Caco-2 (cell line): ENCODE results near the gene CYP2U1. TPM values are rescaled to one million over a fixed set of nuclear protein-coding genes. Genes with fewer than 3 reads are reported as not detected.

Experiments used
- BruUV-seq: library from RNA; stranded (reverse); fragments of 400-500 nt; replicated peaks from 2 replicates; lab custom pipeline; 2021; lab: Mats Ljungman, UMichigan
- CTCF ChIA-PET: fragments of 300-600 bp; sonication (Branson Sonifier 250); formaldehyde crosslinking; loops from one replicate; lab custom pipeline; 2022; ENCODE audit warnings: antibody characterized with exemption; lab: Charles Lee
- POLR2A ChIA-PET: fragments of 300-600 bp; sonication (Branson Sonifier 250); formaldehyde crosslinking; loops from one replicate; lab custom pipeline; 2022; ENCODE audit warnings: antibody characterized with exemption; lab: Charles Lee
- DNase-seq, 2 experiments: peaks; one replicate each; pipeline versions ENCODE4 v3.0.0 to v3.0.0-alpha.2; 2020 to 2022
- H3K27me3 ChIP-seq: replicated peaks from 2 replicates; pipeline ENCODE4 v1.6.0; 2011; ENCODE audit warnings: low read length; ENCODE audit not compliant: control insufficient read depth, insufficient read depth
- H3K36me3 ChIP-seq: 2 replicates; pipeline ENCODE4 v1.5.1; 2011; ENCODE audit warnings: low read length; ENCODE audit not compliant: control insufficient read depth, insufficient read depth
- H3K4me1 ChIP-seq: fragments of 250-450 bp; sonication (Bioruptor Pico); 2 replicates; pipeline ENCODE4 v1.5.1; 2020; ENCODE audit warnings: mild to moderate bottlenecking
- H3K4me3 ChIP-seq: 2 replicates; pipeline ENCODE4 v1.5.1; 2011; ENCODE audit warnings: low read depth, mild to moderate bottlenecking, control low read depth, low read length
- H3K9me3 ChIP-seq: fragments of 250-450 bp; sonication (Bioruptor Pico); 2 replicates; pipeline ENCODE4 v1.5.1; 2020; ENCODE audit warnings: mild to moderate bottlenecking, moderate library complexity
- H3K27ac Mint-ChIP-seq: one replicate; pipeline ENCODE4 v1.8.0; 2022; ENCODE audit warnings: mixed read lengths; ENCODE audit not compliant: unreplicated experiment
- H3K27me3 Mint-ChIP-seq: one replicate; pipeline ENCODE4 v1.8.0; 2022; ENCODE audit warnings: mixed read lengths; ENCODE audit not compliant: insufficient read depth, unreplicated experiment
- H3K36me3 Mint-ChIP-seq: one replicate; pipeline ENCODE4 v1.8.0; 2022; ENCODE audit warnings: mild to moderate bottlenecking, mixed read lengths; ENCODE audit not compliant: insufficient read depth, unreplicated experiment
- H3K4me1 Mint-ChIP-seq: one replicate; pipeline ENCODE4 v1.8.0; 2022; ENCODE audit warnings: low read depth, mixed read lengths; ENCODE audit not compliant: unreplicated experiment
- H3K4me3 Mint-ChIP-seq: one replicate; pipeline ENCODE4 v1.8.0; 2022; ENCODE audit warnings: mild to moderate bottlenecking, moderate library complexity, mixed read lengths; ENCODE audit not compliant: unreplicated experiment
- H3K9me3 Mint-ChIP-seq: one replicate; pipeline ENCODE4 v1.8.0; 2022; ENCODE audit warnings: mixed read lengths; ENCODE audit not compliant: unreplicated experiment
- intact Hi-C: fragments of 100-400 bp; cut with micrococcal nuclease; formaldehyde crosslinking; loops from one replicate; pipeline ENCODE4 v1.10.0; 2022; ENCODE audit not compliant: unreplicated experiment
- total RNA-seq: library from RNA; stranded (reverse); gene quantifications from 2 replicates; pipeline ENCODE4 v1.2.3, GENCODE V29; 2022
- TF ChIP-seq, protein P1 (sequence below), 2 experiments: fragments of 200-600 bp in 1 of 2; IDR thresholded peaks; 1 replicate in 1 of 2; 2 replicates in 1 of 2; pipeline versions ENCODE4 v1.5.1 to v1.8.0; 2011 to 2022; ENCODE audit warnings: antibody characterized with exemption in 1 of 2, control low read depth in 1 of 2, inconsistent platforms in 1 of 2, low read depth in 1 of 2, low read length in 1 of 2, mild to moderate bottlenecking in 1 of 2, moderate library complexity in 1 of 2; ENCODE audit not compliant: insufficient read depth in 1 of 2, severe bottlenecking in 1 of 2, unreplicated experiment in 1 of 2

Gene CYP2U1
- total RNA-seq, 1 experiment from 2014 or later, result 1.7 TPM

DNA sequence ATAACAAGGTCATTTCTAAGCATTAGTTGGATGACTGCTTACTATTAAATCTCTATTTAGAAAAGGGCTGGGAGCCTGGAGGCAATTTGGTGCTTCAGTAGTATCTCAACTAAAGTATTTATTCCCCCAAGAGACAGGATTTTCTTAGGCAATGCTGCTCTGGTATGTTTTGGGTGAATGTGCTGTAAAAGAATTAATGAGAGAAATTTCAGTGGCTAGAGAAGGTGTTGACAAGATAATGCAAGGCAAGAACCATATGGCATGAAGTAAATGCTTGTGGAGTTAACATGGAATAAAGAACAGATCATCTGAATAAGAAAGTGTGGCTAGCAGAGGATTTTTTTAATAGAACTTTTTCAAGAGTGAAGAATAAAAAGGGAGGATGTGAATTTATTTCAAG lies 3.9 kb downstream of the CYP2U1 start:
- TF ChIP-seq, protein P1, sequence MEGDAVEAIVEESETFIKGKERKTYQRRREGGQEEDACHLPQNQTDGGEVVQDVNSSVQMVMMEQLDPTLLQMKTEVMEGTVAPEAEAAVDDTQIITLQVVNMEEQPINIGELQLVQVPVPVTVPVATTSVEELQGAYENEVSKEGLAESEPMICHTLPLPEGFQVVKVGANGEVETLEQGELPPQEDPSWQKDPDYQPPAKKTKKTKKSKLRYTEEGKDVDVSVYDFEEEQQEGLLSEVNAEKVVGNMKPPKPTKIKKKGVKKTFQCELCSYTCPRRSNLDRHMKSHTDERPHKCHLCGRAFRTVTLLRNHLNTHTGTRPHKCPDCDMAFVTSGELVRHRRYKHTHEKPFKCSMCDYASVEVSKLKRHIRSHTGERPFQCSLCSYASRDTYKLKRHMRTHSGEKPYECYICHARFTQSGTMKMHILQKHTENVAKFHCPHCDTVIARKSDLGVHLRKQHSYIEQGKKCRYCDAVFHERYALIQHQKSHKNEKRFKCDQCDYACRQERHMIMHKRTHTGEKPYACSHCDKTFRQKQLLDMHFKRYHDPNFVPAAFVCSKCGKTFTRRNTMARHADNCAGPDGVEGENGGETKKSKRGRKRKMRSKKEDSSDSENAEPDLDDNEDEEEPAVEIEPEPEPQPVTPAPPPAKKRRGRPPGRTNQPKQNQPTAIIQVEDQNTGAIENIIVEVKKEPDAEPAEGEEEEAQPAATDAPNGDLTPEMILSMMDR (IDR thresholded peaks at IDR 0.05; ENCODE audit: insufficient read depth in 1 of 2, low read depth in 1 of 2, low read length in 1 of 2, severe bottlenecking in 1 of 2, unreplicated experiment in 1 of 2), result no peak
- no TSS peak for BruUV-seq
- intact Hi-C loops, result no loop called here
- Mint-ChIP-seq H3K27ac (no peak overlapping the region), H3K9me3 (no peaks in the 10 kb centered on the region), H3K36me3 (peaks cover 5% of the 10 kb centered on the region), H3K4me3 (no peak overlapping the region), H3K4me1 (peaks cover 14% of the 10 kb centered on the region), H3K27me3 (peaks cover 9% of the 10 kb centered on the region)
- Histone ChIP-seq H3K27me3 (no peaks in the 10 kb centered on the region), H3K4me3 (no peak overlapping the region), H3K9me3 (no peaks in the 10 kb centered on the region), H3K36me3 (no peaks in the 10 kb centered on the region), H3K4me1 (0 out of 2 replicates have a peak, but pooled peaks cover 3% of the 10 kb centered on the region)
- DNase-seq, result no peak
- ChIA-PET POLR2A (no interaction called here), CTCF (no interaction called here)

DNA sequence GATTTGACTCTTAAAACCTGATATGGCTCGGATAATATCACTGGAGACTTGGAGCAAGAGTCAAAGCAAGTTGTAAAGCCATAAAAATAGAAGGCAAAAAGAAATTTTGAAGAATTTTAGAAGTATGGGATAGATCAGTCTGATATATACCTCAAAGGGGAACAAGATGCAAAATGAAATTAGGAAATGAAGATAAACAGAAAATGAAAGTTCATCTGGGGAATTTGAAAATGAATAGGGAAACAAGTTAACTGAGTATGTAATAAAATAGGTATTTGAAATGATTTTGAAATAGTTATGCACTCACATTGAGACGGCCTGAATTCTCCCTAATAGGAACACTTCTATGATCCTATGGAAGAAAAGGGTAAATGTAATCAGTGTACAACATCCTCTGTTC lies 5.7 kb downstream of the CYP2U1 start:
- no peak for DNase-seq
- H3K9me3 ChIP-seq, result no peaks in the 10 kb centered on the region
- no peak overlapping the region for H3K4me3 ChIP-seq
- H3K36me3 Mint-ChIP-seq, result peaks cover 5% of the 10 kb centered on the region
- peaks cover 6% of the 10 kb centered on the region for H3K4me1 Mint-ChIP-seq
- POLR2A ChIA-PET, result interaction anchor here (0.6 kb wide), 1 partner anchor 608 kb away, joined by 3 read pairs; no protein-coding TSS in a partner anchor
- no peaks in the 10 kb centered on the region for H3K27me3 ChIP-seq
- H3K4me3 Mint-ChIP-seq, result no peak overlapping the region
- intact Hi-C loops, result no loop called here
- H3K4me1 ChIP-seq, result 0 out of 2 replicates have a peak, but pooled peaks cover 3% of the 10 kb centered on the region
- no peaks in the 10 kb centered on the region for H3K9me3 Mint-ChIP-seq
- H3K27me3 Mint-ChIP-seq, result peaks cover 5% of the 10 kb centered on the region
- no TSS peak for BruUV-seq
- H3K27ac Mint-ChIP-seq, result no peak overlapping the region
- no peaks in the 10 kb centered on the region for H3K36me3 ChIP-seq
- TF ChIP-seq, protein P1 (IDR thresholded peaks at IDR 0.05; ENCODE audit: insufficient read depth in 1 of 2, low read depth in 1 of 2, low read length in 1 of 2, severe bottlenecking in 1 of 2, unreplicated experiment in 1 of 2), result no peak
- CTCF ChIA-PET, result no interaction called here

DNA sequence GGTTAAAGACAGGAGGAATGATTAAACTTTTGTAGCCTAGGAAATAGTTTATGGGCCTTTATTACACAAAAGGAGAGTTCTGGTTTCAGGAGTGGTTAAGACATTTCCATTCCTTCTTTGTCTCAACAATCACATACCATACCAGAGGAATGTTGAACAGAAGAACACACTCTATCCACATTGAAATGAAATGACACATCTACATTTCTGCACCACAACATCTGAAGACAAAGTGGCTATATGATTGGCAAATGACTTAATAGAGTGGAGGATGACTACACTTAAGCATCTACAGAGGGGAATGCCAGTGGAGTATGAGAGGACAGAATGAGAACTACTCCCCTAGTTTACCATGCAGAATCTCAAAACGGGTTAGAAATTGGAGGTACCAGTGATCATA lies 8.0 kb downstream of the CYP2U1 start:
- intact Hi-C loops, result no loop called here
- CTCF ChIA-PET, result no interaction called here
- H3K27ac Mint-ChIP-seq, result no peak overlapping the region

More for the DNA sequence above, 8.0 kb downstream of the CYP2U1 start:
- H3K4me3 ChIP-seq, result no peak overlapping the region
- H3K4me1 Mint-ChIP-seq, result no peaks in the 10 kb centered on the region
- peaks cover 5% of the 10 kb centered on the region for H3K27me3 Mint-ChIP-seq
- peaks cover 5% of the 10 kb centered on the region for H3K36me3 Mint-ChIP-seq
- no peak for DNase-seq
- TF ChIP-seq, protein P1 (IDR thresholded peaks at IDR 0.05; ENCODE audit: insufficient read depth in 1 of 2, low read depth in 1 of 2, low read length in 1 of 2, severe bottlenecking in 1 of 2, unreplicated experiment in 1 of 2), result no peak
- no peaks in the 10 kb centered on the region for H3K4me1 ChIP-seq
- no peak overlapping the region for H3K4me3 Mint-ChIP-seq
- no peaks in the 10 kb centered on the region for H3K36me3 ChIP-seq
- H3K27me3 ChIP-seq, result no peaks in the 10 kb centered on the region
- BruUV-seq, result no TSS peak
- POLR2A ChIA-PET, result no interaction called here
- H3K9me3 ChIP-seq, result no peaks in the 10 kb centered on the region
- no peaks in the 10 kb centered on the region for H3K9me3 Mint-ChIP-seq
